A673 (cell line): ENCODE data around the gene ASB15.

Source experiments
- CTCF ChIP-seq: fragments of 300-800, 200-600 bp; sonication (generic); conservative IDR thresholded peaks from 2 replicates; pipeline ENCODE4 v1.5.1; 2017; ENCODE audit warnings: low read depth, mild to moderate bottlenecking, antibody characterized with exemption, low read length, moderate library complexity, mixed read lengths
- EZH2 ChIP-seq: fragments of 200-600 bp; sonication (generic); IDR thresholded peaks from 2 replicates; pipeline ENCODE4 v1.6.1; 2017; ENCODE audit warnings: borderline replicate concordance, low read depth, mild to moderate bottlenecking, mixed read lengths, antibody characterized with exemption, low read length; ENCODE audit not compliant: poor library complexity, severe bottlenecking

GRCh38 chr7:123665896-123666295 lies 64.3 kb downstream of the ASB15 start:
- TF ChIP-seq EZH2: no peak
- no peak for TF ChIP-seq CTCF
